Heart left ventricle (tissue), 16 donors: ENCODE results near the gene GABRB1. TPM values are rescaled to one million over a fixed set of nuclear protein-coding genes. Genes with fewer than 3 reads are reported as not detected.

Source experiments
- ATAC-seq, 4 donors: fragments of 200-7000 bp; cut with Tn5 transposase; one replicate each; pipeline ENCODE4 v1.9.1; 2020 to 2022; ENCODE audit warnings: moderate library complexity in 4 of 4, mild to moderate bottlenecking in 3 of 4, moderate number of reproducible peaks in 1 of 4
- DNase-seq, 5 donors: peaks; one replicate each; pipeline ENCODE4 v3.0.0-alpha.2; 2020
- H3K27ac ChIP-seq, 12 donors: fragments of 200-600 bp; sonication (generic) in 4 of 12; one replicate each; pipeline versions ENCODE4 v1.5.0 to v1.8.0; 2016 to 2022; ENCODE audit warnings: mild to moderate bottlenecking in 2 of 12
- H3K27me3 ChIP-seq, 9 donors: fragments of 200-600 bp; sonication (generic) in 2 of 9; one replicate each; pipeline versions ENCODE4 v1.5.1 to v1.8.0; 2016 to 2022; ENCODE audit warnings: mild to moderate bottlenecking in 3 of 9
- H3K36me3 ChIP-seq, 9 donors: fragments of 200-600 bp; sonication (generic) in 2 of 9; one replicate each; pipeline versions ENCODE4 v1.5.0 to v1.8.0; 2018 to 2022; ENCODE audit warnings: mild to moderate bottlenecking in 2 of 9
- H3K4me1 ChIP-seq, 12 donors: fragments of 200-600 bp; sonication (generic) in 4 of 12; one replicate each; pipeline versions ENCODE4 v1.5.0 to v1.8.0; 2016 to 2022; ENCODE audit warnings: mild to moderate bottlenecking in 3 of 12
- H3K4me3 ChIP-seq, 12 donors: fragments of 200-600 bp; sonication (generic) in 4 of 12; one replicate each; pipeline versions ENCODE4 v1.5.0 to v1.8.0; 2017 to 2022; ENCODE audit warnings: mild to moderate bottlenecking in 9 of 12, moderate library complexity in 4 of 12
- H3K9me3 ChIP-seq, 12 donors: fragments of 200-600 bp; sonication (generic) in 4 of 12; one replicate each; pipeline versions ENCODE4 v1.5.0 to v1.8.0; 2016 to 2022; ENCODE audit warnings: mild to moderate bottlenecking in 1 of 12
- POLR2A ChIP-seq, 2 donors: fragments of 450-650 bp; IDR thresholded peaks; one replicate each; pipeline ENCODE4 v1.6.1; 2017; ENCODE audit warnings: antibody characterized with exemption in 2 of 2, mild to moderate bottlenecking in 2 of 2, moderate library complexity in 2 of 2
- WGBS, 4 donors: extraction: QIAGEN DNeasy Blood & Tissue Kit in 2 of 4; methylation state at CpG; one replicate each; pipeline versions ENCODE4 v1.1.5 to v1.1.7; 2013 to 2018; 5-methylcytosine and 5-hydroxymethylcytosine counted together
- intact Hi-C, 10 donors: fragments of 100-400 bp; cut with DNase I; formaldehyde crosslinking; loops; one replicate each; pipeline versions ENCODE4 v1.11.1 to v1.14.2; 2022
- polyA plus RNA-seq, 2 donors: library from polyadenylated mRNA; stranded (reverse); fragments of 200-250 nt; gene quantifications; one replicate each; pipeline ENCODE4 v1.2.3, GENCODE V29; 2013
- total RNA-seq, 9 donors: library from RNA; depleted of rRNA in 2 of 9; stranded (reverse); fragments of >200 nt in 2 of 9; fragmentation: NEBNext Ultra II Directional in 3 of 9; extraction: Animal tissue kit (Norgen Biotek cat#: 25700) in 3 of 9; gene quantifications; one replicate each; pipeline versions ENCODE4 v1.1.0 to v1.2.4, GENCODE V29; 2016 to 2023
- TF ChIP-seq, protein P1 (sequence below), 12 donors: fragments of 200-600 bp; sonication (generic) in 4 of 12; IDR thresholded peaks; one replicate each; pipeline versions ENCODE4 v1.5.0 to v1.8.0; 2018 to 2022; ENCODE audit warnings: antibody characterized with exemption in 12 of 12, mild to moderate bottlenecking in 5 of 12
- donor health status: ischemic (EF 13 %, LVEDD 7.1; RV severe dilation, severe dysfunction).
- donor health status: healthy with polysubstance abuse.
- donor health status: DM: no; HTN: yes; CAD: no.
- donor health status: DM: no; HTN: no; CAD: no.
- donor health status: ischemic (EF 25% LVEDD 6.9; RV normal size, moderate dysfunction).
- donor health status: ischemic (EF 25% LVEDD 5.7; RV mildly dilated, moderate dysfunction).
- donor health status: healthy.
- donor health status: DM: yes; HTN: yes; CAD: no.
- donor health status: ischemic (EF 35%, LVEDD 5.7; RV mildly dilated, moderate dysfunction).
- donor health status: nonischemic (EF 11% LVEDD 7.7; RV severe dilation, severe dysfunction).
- donor health status: DM: yes; HTN: yes; CAD: no.
- donor health status: PGD.
- donor health status: ischemic (EF 29% LVEDD 5.4; RV normal size, mild dysfunction).
- donor health status: nonischemic (EF 23%, LVEDD 6.1; RV moderate dilation, normal function).

The GABRB1 gene
- total and polyA plus RNA-seq, 11 donors: 1.0 to 13.6 (median 4.5) TPM

DNA sequence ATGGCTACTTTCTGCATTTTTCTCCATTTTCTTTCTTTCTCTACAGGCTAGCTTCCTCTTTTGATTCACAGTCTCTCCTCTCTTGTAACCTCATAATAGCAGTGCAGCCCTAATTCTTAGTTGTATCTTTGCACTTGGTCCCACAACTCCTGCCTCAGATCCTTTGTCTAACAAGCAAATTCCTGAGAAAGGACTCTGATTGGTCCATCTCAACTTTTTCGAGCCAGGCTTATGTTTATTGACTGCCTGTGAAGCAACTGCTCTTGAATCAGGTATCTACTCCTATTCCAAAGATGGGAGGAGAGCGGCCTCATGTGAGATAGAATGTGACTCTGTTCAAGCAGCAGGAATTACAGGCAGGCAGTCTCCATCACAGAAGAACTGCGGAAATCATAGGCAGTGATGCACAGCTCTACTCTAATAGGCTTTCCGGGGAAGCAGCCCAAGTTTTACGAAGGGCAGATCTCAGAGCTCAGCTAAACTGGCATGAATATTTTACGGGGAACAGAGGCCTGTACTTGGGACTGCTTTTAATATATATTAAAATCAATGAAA is 123.5 kb downstream of the GABRB1 start:
- 74 to 81% (median 79%) methylated on average over 6 of the region's 6 CpGs for WGBS, 4 donors
- Histone ChIP-seq H3K27me3 (no peaks in the 10 kb centered on the region), H3K4me3 (no peak overlapping the region), H3K9me3 (no peaks in the 10 kb centered on the region), H3K36me3 (no peaks in the 10 kb centered on the region), H3K27ac (no peak overlapping the region), H3K4me1 (no peaks in the 10 kb centered on the region)
- TF ChIP-seq, protein P1, sequence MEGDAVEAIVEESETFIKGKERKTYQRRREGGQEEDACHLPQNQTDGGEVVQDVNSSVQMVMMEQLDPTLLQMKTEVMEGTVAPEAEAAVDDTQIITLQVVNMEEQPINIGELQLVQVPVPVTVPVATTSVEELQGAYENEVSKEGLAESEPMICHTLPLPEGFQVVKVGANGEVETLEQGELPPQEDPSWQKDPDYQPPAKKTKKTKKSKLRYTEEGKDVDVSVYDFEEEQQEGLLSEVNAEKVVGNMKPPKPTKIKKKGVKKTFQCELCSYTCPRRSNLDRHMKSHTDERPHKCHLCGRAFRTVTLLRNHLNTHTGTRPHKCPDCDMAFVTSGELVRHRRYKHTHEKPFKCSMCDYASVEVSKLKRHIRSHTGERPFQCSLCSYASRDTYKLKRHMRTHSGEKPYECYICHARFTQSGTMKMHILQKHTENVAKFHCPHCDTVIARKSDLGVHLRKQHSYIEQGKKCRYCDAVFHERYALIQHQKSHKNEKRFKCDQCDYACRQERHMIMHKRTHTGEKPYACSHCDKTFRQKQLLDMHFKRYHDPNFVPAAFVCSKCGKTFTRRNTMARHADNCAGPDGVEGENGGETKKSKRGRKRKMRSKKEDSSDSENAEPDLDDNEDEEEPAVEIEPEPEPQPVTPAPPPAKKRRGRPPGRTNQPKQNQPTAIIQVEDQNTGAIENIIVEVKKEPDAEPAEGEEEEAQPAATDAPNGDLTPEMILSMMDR (IDR thresholded peaks at IDR 0.05): no peak
- no peak for TF ChIP-seq POLR2A (IDR thresholded peaks at IDR 0.05)
- DNase-seq (no peak), ATAC-seq (no peak)
- intact Hi-C loops: no loop called here

DNA sequence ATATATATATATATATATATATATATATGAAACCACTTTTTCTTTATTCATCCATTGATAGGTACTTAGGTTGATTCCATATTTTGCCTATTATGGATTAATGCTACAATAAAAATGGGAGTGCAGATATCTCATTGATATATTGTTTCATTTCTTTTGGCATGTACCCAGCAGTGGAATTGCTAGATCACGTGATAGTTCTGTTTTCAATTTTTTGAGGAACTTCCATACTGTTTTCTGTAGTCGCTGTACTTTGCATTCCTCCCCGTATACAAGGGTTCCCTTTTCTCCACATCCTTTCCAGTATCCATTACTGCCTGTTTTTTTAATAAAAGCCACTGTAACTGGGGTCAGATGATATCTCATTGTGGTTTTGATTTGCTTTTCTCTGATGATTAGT is 124.6 kb downstream of the GABRB1 start:
- Histone ChIP-seq H3K9me3 (no peaks in the 10 kb centered on the region), H3K27ac (no peak overlapping the region), H3K27me3 (no peaks in the 10 kb centered on the region), H3K36me3 (no peaks in the 10 kb centered on the region), H3K4me3 (no peak overlapping the region), H3K4me1 (no peaks in the 10 kb centered on the region)
- TF ChIP-seq POLR2A (IDR thresholded peaks at IDR 0.05): no peak
- TF ChIP-seq, protein P1 (IDR thresholded peaks at IDR 0.05): no peak
- 81 to 86% (median 82%) methylated on average over 3 of the region's 3 CpGs for WGBS, 4 donors
- ATAC-seq (no peak), DNase-seq (no peak)
- intact Hi-C loops: no loop called here

DNA sequence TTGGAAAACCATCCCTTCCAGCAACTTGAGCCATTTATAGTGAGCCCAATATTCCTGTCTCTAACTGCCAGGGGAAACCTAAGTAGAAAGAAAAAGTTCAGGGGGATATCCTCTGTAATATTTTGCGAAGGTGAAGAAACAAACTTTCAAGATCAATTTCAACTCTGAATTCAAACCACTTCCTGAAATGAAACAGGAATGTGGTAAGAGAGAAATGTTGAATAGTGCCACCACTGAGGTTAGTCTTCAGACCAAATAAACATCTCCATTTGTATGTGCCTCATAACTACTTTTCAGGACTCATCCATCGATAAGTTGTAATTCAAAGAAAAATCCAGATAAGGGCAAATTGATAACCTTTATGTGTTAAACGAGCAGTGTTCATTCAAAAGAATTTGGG is 128.7 kb downstream of the GABRB1 start:
- no peaks in the 10 kb centered on the region for H3K4me1 ChIP-seq
- no peaks in the 10 kb centered on the region for H3K36me3 ChIP-seq
- H3K4me3 ChIP-seq: no peak overlapping the region
- 64 to 75% (median 73%) methylated on average over 3 of the region's 3 CpGs for WGBS, 4 donors
- no peak overlapping the region for H3K27ac ChIP-seq
- H3K9me3 ChIP-seq: no peaks in the 10 kb centered on the region
- intact Hi-C loops: no loop called here
- DNase-seq: no peak
- ATAC-seq: no peak
- no peaks in the 10 kb centered on the region for H3K27me3 ChIP-seq
- no peak for TF ChIP-seq POLR2A (IDR thresholded peaks at IDR 0.05)
- TF ChIP-seq, protein P1 (IDR thresholded peaks at IDR 0.05): no peak

DNA sequence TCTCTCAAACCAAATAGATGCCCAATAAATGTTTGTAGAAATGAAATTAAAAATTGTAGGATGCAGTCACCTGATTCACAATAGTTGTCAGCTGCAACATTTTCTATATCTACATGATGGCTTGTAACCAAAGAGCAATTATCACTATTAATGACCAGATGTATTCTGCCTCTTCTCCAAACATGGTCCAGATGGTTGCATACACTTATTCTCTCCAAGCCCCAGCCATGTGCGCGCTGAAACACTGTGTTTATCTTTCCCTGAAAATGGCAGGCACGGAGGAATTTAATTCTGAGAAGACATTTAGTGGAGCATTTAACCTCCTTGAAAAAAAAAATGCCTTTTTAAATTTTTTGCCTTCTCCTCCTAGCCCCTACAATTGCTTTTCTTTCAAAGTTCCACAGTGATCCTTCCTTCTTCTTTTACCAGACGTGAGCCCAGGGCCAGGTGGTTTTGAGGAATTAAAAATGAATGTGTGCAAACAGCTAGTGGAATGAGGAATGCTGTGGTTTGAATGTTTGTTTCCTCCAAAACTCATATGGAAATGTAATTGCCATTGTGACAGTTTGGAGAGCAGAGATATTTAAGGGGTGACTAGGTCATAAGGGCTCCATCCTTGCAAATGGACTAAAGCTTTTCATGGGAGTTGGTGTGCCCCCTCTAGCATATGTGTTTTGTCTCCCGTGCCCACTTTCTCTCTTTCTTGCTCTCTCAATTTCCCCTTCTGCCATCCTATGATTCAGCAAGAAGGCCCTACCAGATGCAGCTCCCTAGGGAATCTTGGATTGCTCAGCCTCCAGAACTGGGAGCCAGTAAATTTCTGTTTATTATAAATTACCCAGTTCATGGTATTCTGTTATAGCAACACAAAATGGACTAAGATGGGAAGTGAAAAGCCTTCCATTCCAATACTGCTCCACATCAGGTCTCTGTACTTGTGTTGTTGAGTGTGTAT is 136.0 kb downstream of the GABRB1 start:
- no peak for ATAC-seq
- 74 to 83% (median 78%) methylated on average over 5 of the region's 5 CpGs for WGBS, 4 donors
- DNase-seq: no peak
- no peaks in the 10 kb centered on the region for H3K4me1 ChIP-seq
- TF ChIP-seq, protein P1 (IDR thresholded peaks at IDR 0.05): no peak
- no peak for TF ChIP-seq POLR2A (IDR thresholded peaks at IDR 0.05)
- peaks cover 0 to 4% (median 0%) of the 10 kb centered on the region in 9 donors for H3K27me3 ChIP-seq
- H3K4me3 ChIP-seq: no peak overlapping the region
- intact Hi-C loops: no loop called here
- no peaks in the 10 kb centered on the region for H3K9me3 ChIP-seq
- H3K27ac ChIP-seq: no peak overlapping the region
- H3K36me3 ChIP-seq: no peaks in the 10 kb centered on the region
